MM.1S (cell line): ENCODE measurements around the gene VRK2.

Experiments used
- DNase-seq: peaks from one replicate; pipeline ENCODE4 v3.0.0-alpha.2; 2015
- H2AFZ ChIP-seq: fragments of 300-600 bp; sonication (generic); 2 replicates; pipeline ENCODE4 v1.6.0; 2016; ENCODE audit warnings: antibody characterized with exemption, low read length
- H3F3A ChIP-seq: fragments of 300-600 bp; sonication (generic); 2 replicates; pipeline ENCODE4 v1.6.1; 2016; ENCODE audit warnings: mild to moderate bottlenecking, antibody characterized with exemption, low read length, moderate library complexity, mixed read lengths; ENCODE audit not compliant: insufficient read depth
- H3K27ac ChIP-seq: fragments of 300-600 bp; sonication (generic); 2 replicates; pipeline ENCODE4 v1.5.1; 2016; ENCODE audit warnings: mild to moderate bottlenecking, low read length
- H3K27me3 ChIP-seq: fragments of 300-600 bp; sonication (generic); replicated peaks from 2 replicates; pipeline ENCODE4 v1.6.0; 2016; ENCODE audit warnings: low read length; ENCODE audit not compliant: insufficient read depth
- H3K36me3 ChIP-seq: fragments of 300-600 bp; sonication (generic); replicated peaks from 2 replicates; pipeline ENCODE4 v1.6.1; 2016; ENCODE audit warnings: mild to moderate bottlenecking, low read length, mixed read lengths; ENCODE audit not compliant: insufficient read depth
- H3K4me1 ChIP-seq: fragments of 300-600 bp; sonication (generic); 2 replicates; pipeline ENCODE4 v1.6.1; 2016; ENCODE audit warnings: low read length, mixed read lengths
- H3K4me2 ChIP-seq: fragments of 300-600 bp; sonication (generic); 2 replicates; pipeline ENCODE4 v1.6.0; 2016; ENCODE audit warnings: low read depth, low read length
- H3K4me3 ChIP-seq: fragments of 300-600 bp; sonication (generic); 2 replicates; pipeline ENCODE4 v1.5.1; 2016; ENCODE audit warnings: low read length, mixed read lengths
- H3K79me2 ChIP-seq: fragments of 300-600 bp; sonication (generic); 2 replicates; pipeline ENCODE4 v1.6.1; 2016; ENCODE audit warnings: mixed run types, low read length, mixed read lengths
- H3K9ac ChIP-seq: fragments of 300-600 bp; sonication (generic); 2 replicates; pipeline ENCODE4 v1.6.1; 2016; ENCODE audit warnings: low read length, mixed read lengths
- H3K9me2 ChIP-seq: fragments of 300-600 bp; sonication (generic); replicated peaks from 2 replicates; pipeline ENCODE4 v1.6.1; 2016; ENCODE audit warnings: mild to moderate bottlenecking, low read length, mixed read lengths; ENCODE audit not compliant: insufficient read depth
- H3K9me3 ChIP-seq: fragments of 300-600 bp; sonication (generic); replicated peaks from 2 replicates; pipeline ENCODE4 v1.6.1; 2016; ENCODE audit warnings: mild to moderate bottlenecking, low read length, mixed read lengths; ENCODE audit not compliant: insufficient read depth
- H4K20me1 ChIP-seq: fragments of 300-600 bp; sonication (generic); 2 replicates; pipeline ENCODE4 v1.6.1; 2016; ENCODE audit warnings: mild to moderate bottlenecking, low read length, moderate library complexity, mixed read lengths; ENCODE audit not compliant: insufficient read depth
- EZH2 ChIP-seq: fragments of 300-600 bp; sonication (generic); optimal IDR thresholded peaks from 2 replicates; pipeline ENCODE3; 2017; ENCODE audit warnings: low read depth, mild to moderate bottlenecking, antibody characterized with exemption, low read length, mixed read lengths
- EZH2phosphoT487 ChIP-seq: fragments of 300-600 bp; sonication (generic); IDR thresholded peaks from 2 replicates; pipeline ENCODE4 v1.6.1; 2018; ENCODE audit warnings: antibody characterized with exemption, low read length
- TF ChIP-seq, protein P1 (sequence below): fragments of 300-600 bp; sonication (generic); IDR thresholded peaks from 2 replicates; pipeline ENCODE4 v1.5.1; 2016; ENCODE audit warnings: antibody characterized with exemption, low read length, mixed read lengths

The VRK2 gene

DNA sequence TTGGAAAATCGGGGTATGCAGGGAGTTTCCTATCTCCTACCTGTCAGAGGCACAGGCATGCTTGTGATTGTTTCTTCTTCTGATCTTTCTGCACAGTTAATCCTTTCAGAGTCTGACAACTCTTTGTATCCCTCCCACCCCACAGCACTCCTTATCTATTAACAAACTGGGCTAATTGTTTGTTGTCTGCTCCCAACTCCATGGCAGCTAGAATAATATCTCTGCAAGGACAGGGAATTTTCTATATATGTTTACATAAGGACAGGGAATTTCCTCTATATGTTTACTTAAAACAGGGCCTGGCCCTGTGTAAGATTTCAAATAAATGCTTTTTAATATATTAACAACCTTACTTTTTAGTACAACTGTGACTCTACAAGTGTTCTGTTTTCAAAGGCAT is 36.0 kb upstream of the VRK2 start:
- no peaks in the 10 kb centered on the region for H4K20me1 ChIP-seq
- H3K79me2 ChIP-seq: no peaks in the 10 kb centered on the region
- no peak overlapping the region for H2AFZ ChIP-seq

DNA sequence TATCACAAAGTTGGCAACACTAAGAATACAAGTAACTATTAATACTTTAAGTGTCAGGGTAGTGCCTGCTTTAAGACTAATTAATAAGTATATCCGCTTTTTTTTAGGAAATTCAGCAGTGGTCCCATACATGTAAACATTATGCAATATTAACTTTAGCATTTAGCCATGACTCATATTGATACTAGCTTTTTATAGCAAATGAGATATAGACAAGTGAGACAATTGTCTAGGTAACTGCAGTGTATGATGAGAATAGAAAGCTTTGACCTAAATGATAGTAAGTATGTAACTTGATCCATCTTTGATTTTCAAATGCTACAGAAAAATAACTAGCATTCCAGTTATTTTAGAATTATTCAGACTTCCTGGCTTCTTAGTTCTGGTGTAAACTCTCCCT is 27.4 kb upstream of the VRK2 start:
- H3K4me3 ChIP-seq: no peak overlapping the region
- no peaks in the 10 kb centered on the region for H4K20me1 ChIP-seq
- no peaks in the 10 kb centered on the region; the same call in 1 of the 2 replicates for H3K4me1 ChIP-seq
- no peaks in the 10 kb centered on the region for H3F3A ChIP-seq
- TF ChIP-seq EZH2phosphoT487 (no peak), EZH2 (no peak)
- TF ChIP-seq, protein P1, sequence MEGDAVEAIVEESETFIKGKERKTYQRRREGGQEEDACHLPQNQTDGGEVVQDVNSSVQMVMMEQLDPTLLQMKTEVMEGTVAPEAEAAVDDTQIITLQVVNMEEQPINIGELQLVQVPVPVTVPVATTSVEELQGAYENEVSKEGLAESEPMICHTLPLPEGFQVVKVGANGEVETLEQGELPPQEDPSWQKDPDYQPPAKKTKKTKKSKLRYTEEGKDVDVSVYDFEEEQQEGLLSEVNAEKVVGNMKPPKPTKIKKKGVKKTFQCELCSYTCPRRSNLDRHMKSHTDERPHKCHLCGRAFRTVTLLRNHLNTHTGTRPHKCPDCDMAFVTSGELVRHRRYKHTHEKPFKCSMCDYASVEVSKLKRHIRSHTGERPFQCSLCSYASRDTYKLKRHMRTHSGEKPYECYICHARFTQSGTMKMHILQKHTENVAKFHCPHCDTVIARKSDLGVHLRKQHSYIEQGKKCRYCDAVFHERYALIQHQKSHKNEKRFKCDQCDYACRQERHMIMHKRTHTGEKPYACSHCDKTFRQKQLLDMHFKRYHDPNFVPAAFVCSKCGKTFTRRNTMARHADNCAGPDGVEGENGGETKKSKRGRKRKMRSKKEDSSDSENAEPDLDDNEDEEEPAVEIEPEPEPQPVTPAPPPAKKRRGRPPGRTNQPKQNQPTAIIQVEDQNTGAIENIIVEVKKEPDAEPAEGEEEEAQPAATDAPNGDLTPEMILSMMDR: no peak
- H3K27ac ChIP-seq: no peak overlapping the region
- H3K27me3 ChIP-seq: no peaks in the 10 kb centered on the region
- H3K9me3 ChIP-seq: no peaks in the 10 kb centered on the region
- H3K36me3 ChIP-seq: no peaks in the 10 kb centered on the region
- DNase-seq: no peak
- no peak overlapping the region for H3K4me2 ChIP-seq
- no peaks in the 10 kb centered on the region for H3K9me2 ChIP-seq
- H3K79me2 ChIP-seq: no peaks in the 10 kb centered on the region
- H3K9ac ChIP-seq: no peak overlapping the region
- no peak overlapping the region for H2AFZ ChIP-seq

More for the DNA sequence above, 36.0 kb upstream of the VRK2 start:
- TF ChIP-seq, protein P1: no peak
- TF ChIP-seq EZH2 (no peak), EZH2phosphoT487 (no peak)
- DNase-seq: no peak
- Histone ChIP-seq H3K4me3 (no peak overlapping the region), H3K9ac (no peak overlapping the region), H3K9me2 (no peaks in the 10 kb centered on the region), H3K36me3 (no peaks in the 10 kb centered on the region), H3F3A (no peaks in the 10 kb centered on the region), H3K9me3 (no peaks in the 10 kb centered on the region), H3K4me2 (no peak overlapping the region), H3K27ac (no peak overlapping the region), H3K4me1 (peaks cover 3% of the 10 kb centered on the region; the same call in 1 of the 2 replicates), H3K27me3 (no peaks in the 10 kb centered on the region)

DNA sequence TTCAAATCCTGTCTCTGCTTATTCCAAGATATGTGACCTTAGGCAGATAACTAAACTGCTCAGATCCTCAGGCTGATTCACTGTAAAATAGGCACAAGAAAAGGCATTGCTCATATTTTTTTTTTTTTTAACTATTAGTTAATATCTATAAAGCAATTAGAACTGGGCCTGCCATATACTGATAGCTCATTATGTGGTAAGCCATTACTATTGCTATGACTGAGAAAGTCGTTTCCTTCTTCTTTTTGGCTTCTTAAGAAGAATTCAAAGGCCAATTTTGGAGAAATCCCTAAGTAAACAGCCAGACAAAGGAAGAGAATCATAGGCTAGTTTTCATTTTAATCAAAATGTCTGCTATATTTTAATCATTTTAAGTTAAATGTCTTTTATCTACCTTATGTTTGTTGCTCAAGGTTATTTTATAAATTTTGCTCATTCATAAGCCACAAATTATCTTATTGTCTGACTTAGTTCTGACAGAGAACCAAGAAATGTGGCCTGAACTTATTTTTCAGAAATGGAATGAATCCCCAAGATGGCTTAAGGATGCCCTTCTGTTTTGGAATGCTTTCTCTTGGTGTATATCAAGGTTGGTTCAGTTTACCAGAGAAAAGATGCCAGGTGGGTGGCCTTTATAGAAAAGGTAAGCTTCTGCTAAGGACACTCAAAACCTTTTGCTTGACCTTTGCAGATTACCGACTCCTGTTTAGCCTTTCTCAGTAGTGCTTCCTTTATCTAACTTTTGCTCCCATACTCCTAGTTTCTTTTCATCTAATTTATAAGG is 21.3 kb upstream of the VRK2 start:
- Histone ChIP-seq H3K27me3 (no peaks in the 10 kb centered on the region), H3K9ac (no peak overlapping the region), H4K20me1 (no peaks in the 10 kb centered on the region), H3K36me3 (no peaks in the 10 kb centered on the region), H3K4me2 (no peak overlapping the region), H3F3A (no peaks in the 10 kb centered on the region), H3K79me2 (no peaks in the 10 kb centered on the region), H3K9me3 (no peaks in the 10 kb centered on the region), H3K9me2 (no peaks in the 10 kb centered on the region), H2AFZ (no peak overlapping the region), H3K4me3 (no peak overlapping the region), H3K4me1 (no peaks in the 10 kb centered on the region; the same call in 1 of the 2 replicates), H3K27ac (no peak overlapping the region)
- DNase-seq: no peak
- TF ChIP-seq, protein P1: no peak
